Measurements from ENCODE around the gene DBR1. TPM values are rescaled to one million over a fixed set of nuclear protein-coding genes. Genes with fewer than 3 reads are reported as not detected.

Gene DBR1
- total and polyA plus RNA-seq, 9 of the 15 experiments (the other 6 are each of a cell fraction or from before 2014, with no cell fraction given) = 2.7 to 14.1 (median 10.9) TPM

DNA sequence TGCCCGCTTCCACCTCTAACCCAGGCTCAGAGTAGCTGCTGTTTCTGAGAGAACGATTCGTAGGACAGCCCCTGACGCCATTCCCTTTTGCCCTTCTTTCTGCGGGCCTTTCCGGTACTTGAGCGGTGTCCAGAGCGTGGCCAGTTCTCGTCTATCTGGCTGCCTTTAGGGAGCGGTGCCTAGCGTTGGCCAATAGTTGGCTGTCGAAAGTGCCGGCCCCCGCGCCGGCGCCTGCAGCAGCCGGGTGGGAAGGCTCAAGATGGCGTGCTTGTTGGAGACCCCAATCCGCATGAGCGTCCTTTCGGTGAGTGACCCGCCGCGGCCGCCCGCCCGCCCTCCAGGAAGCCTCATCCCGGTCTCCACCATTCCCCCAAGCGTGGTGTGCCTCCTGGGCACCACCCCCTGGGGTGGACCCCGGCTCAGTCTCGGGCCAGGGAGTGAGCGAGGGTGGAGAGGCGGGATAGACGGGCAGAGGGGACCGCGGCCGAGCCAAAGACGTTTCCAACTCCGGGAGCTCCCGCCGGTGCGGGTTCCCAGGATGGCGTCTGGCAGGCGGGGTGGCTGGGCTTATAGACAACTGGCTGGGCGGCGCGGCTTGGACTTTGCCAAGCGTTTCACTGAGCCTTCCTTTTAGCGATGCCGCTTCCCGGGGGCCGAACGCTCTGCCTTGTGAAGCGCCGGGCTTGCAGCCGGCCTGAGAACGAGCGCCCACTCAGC, 12.7 kb upstream of the DBR1 start, which contains the start of gene ARMC8 (continued):
- TF ChIP-seq PPARD (CRISPR knock-in tag; IDR thresholded peaks at IDR 0.05) (no peak), ZKSCAN8 (CRISPR knock-in tag; IDR thresholded peaks at IDR 0.05) (no peak), BRD4 (IDR thresholded peaks at IDR 0.05) (no peak), ZNF589 (CRISPR knock-in tag; IDR thresholded peaks at IDR 0.05; ENCODE audit: low read depth) (no peak), PHF8 (IDR thresholded peaks at IDR 0.05; ENCODE audit: borderline replicate concordance, low read length) (peak; percentile 78; the same call in 1 of the 2 replicates), SNRNP70 (optimal IDR thresholded peaks at IDR 0.05; ENCODE audit: low read depth, low read length) (no peak), ARID1B (IDR thresholded peaks at IDR 0.05) (no peak), ZFP1 (CRISPR knock-in tag; IDR thresholded peaks at IDR 0.05) (no peak), SRF (CRISPR knock-in tag; IDR thresholded peaks at IDR 0.05) (no peak), IRF1 (CRISPR knock-in tag; IDR thresholded peaks at IDR 0.05; ENCODE audit: borderline replicate concordance) (no peak)
- TF ChIP-seq, protein P1, sequence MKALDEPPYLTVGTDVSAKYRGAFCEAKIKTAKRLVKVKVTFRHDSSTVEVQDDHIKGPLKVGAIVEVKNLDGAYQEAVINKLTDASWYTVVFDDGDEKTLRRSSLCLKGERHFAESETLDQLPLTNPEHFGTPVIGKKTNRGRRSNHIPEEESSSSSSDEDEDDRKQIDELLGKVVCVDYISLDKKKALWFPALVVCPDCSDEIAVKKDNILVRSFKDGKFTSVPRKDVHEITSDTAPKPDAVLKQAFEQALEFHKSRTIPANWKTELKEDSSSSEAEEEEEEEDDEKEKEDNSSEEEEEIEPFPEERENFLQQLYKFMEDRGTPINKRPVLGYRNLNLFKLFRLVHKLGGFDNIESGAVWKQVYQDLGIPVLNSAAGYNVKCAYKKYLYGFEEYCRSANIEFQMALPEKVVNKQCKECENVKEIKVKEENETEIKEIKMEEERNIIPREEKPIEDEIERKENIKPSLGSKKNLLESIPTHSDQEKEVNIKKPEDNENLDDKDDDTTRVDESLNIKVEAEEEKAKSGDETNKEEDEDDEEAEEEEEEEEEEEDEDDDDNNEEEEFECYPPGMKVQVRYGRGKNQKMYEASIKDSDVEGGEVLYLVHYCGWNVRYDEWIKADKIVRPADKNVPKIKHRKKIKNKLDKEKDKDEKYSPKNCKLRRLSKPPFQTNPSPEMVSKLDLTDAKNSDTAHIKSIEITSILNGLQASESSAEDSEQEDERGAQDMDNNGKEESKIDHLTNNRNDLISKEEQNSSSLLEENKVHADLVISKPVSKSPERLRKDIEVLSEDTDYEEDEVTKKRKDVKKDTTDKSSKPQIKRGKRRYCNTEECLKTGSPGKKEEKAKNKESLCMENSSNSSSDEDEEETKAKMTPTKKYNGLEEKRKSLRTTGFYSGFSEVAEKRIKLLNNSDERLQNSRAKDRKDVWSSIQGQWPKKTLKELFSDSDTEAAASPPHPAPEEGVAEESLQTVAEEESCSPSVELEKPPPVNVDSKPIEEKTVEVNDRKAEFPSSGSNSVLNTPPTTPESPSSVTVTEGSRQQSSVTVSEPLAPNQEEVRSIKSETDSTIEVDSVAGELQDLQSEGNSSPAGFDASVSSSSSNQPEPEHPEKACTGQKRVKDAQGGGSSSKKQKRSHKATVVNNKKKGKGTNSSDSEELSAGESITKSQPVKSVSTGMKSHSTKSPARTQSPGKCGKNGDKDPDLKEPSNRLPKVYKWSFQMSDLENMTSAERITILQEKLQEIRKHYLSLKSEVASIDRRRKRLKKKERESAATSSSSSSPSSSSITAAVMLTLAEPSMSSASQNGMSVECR (CRISPR knock-in tag; IDR thresholded peaks at IDR 0.05) = no peak; the same call in 1 of the 2 replicates
- TF ChIP-seq, protein P2, sequence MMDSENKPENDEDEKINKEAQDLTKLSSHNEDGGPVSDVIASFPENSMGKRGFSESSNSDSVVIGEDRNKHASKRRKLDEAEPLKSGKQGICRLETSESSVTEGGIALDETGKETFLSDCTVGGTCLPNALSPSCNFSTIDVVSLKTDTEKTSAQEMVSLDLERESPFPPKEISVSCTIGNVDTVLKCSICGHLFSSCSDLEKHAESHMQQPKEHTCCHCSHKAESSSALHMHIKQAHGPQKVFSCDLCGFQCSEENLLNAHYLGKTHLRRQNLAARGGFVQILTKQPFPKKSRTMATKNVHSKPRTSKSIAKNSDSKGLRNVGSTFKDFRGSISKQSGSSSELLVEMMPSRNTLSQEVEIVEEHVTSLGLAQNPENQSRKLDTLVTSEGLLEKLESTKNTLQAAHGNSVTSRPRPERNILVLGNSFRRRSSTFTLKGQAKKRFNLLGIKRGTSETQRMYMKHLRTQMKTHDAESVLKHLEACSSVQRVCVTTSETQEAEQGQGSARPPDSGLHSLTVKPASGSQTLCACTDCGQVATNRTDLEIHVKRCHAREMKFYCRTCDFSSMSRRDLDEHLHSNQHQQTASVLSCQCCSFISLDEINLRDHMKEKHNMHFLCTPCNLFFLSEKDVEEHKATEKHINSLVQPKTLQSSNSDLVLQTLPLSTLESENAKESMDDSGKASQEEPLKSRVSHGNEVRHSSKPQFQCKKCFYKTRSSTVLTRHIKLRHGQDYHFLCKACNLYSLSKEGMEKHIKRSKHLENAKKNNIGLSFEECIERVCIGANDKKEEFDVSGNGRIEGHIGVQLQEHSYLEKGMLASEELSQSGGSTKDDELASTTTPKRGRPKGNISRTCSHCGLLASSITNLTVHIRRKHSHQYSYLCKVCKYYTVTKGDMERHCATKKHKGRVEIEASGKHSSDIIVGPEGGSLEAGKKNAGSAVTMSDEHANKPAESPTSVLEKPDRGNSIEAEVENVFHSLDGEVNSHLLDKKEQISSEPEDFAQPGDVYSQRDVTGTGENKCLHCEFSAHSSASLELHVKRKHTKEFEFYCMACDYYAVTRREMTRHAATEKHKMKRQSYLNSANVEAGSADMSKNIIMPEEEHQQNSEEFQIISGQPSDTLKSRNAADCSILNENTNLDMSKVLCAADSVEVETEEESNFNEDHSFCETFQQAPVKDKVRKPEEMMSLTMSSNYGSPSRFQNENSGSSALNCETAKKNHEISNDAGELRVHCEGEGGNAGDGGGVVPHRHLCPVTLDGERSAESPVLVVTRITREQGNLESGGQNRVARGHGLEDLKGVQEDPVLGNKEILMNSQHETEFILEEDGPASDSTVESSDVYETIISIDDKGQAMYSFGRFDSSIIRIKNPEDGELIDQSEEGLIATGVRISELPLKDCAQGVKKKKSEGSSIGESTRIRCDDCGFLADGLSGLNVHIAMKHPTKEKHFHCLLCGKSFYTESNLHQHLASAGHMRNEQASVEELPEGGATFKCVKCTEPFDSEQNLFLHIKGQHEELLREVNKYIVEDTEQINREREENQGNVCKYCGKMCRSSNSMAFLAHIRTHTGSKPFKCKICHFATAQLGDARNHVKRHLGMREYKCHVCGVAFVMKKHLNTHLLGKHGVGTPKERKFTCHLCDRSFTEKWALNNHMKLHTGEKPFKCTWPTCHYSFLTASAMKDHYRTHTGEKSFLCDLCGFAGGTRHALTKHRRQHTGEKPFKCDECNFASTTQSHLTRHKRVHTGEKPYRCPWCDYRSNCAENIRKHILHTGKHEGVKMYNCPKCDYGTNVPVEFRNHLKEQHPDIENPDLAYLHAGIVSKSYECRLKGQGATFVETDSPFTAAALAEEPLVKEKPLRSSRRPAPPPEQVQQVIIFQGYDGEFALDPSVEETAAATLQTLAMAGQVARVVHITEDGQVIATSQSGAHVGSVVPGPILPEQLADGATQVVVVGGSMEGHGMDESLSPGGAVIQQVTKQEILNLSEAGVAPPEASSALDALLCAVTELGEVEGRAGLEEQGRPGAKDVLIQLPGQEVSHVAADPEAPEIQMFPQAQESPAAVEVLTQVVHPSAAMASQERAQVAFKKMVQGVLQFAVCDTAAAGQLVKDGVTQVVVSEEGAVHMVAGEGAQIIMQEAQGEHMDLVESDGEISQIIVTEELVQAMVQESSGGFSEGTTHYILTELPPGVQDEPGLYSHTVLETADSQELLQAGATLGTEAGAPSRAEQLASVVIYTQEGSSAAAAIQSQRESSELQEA (IDR thresholded peaks at IDR 0.05; ENCODE audit: low read depth) = no peak

All from K562 (cell line).